ENCODE measurements around the gene IQUB. TPM values are rescaled to one million over a fixed set of nuclear protein-coding genes. Genes with fewer than 3 reads are reported as not detected.
A peak's percentile ranks its signal among the peaks of the same experiment; 100 is the strongest.
"Not testable (repeated sequence)": the region's sequence is repeated elsewhere in the genome, so short reads cannot be mapped to it uniquely, and the experiment has no call there.

Gene IQUB
- total RNA-seq, 2 donors from 2014 or later: 0.24 to 0.38 TPM

GRCh38 chr7:123502201-123502600, 32.2 kb downstream of the IQUB start:
- intact Hi-C loops (cut with DNase I): no loop called here
- ATAC-seq: no peak
- DNase-seq: no peak

GRCh38 chr7:123500878-123501489, 33.4 kb downstream of the IQUB start:
- ATAC-seq (no peak), DNase-seq (no peak)
- intact Hi-C loops (cut with DNase I): no loop called here

GRCh38 chr7:123499211-123499970, 35.0 kb downstream of the IQUB start:
- intact Hi-C loops (cut with DNase I): loop anchor here in 1 of 2 donors (5.0 to 10.0 kb wide), 2 partner anchors 185 to 373 kb away; no protein-coding TSS in a partner anchor
- no peak for DNase-seq
- peak in 1 of 2 donors; percentile 54 for ATAC-seq

- ATAC-seq: no peak
- intact Hi-C loops (cut with DNase I): loop anchor here in 1 of 2 donors (5.0 to 10.0 kb wide), 2 partner anchors 186 to 374 kb away; no protein-coding TSS in a partner anchor
- DNase-seq: no peak
These were observed 35.8 kb downstream of the IQUB start for GRCh38 chr7:123498601-123499000.

- intact Hi-C loops (cut with DNase I): loop anchor here in 1 of 2 donors (5.0 to 10.0 kb wide), 2 partner anchors 187 to 374 kb away; no protein-coding TSS in a partner anchor
- DNase-seq (no peak), ATAC-seq (no peak)
These were observed 36.4 kb downstream of the IQUB start for GRCh38 chr7:123498031-123498430.

- intact Hi-C loops (cut with DNase I): loop anchor here in 1 of 2 donors (10.0 kb wide), 1 partner anchor 191 kb away; no protein-coding TSS in a partner anchor
- DNase-seq: no peak
- peak; percentile 29 to 41 for ATAC-seq
These were observed 40.1 kb downstream of the IQUB start for GRCh38 chr7:123494193-123494796.

- no peak for DNase-seq
- no peak for ATAC-seq
- intact Hi-C loops (cut with DNase I): loop anchor here in 1 of 2 donors (10.0 kb wide), 1 partner anchor 192 kb away; no protein-coding TSS in a partner anchor
These were observed 41.9 kb downstream of the IQUB start for GRCh38 chr7:123492485-123492884.

- ATAC-seq: no peak
- intact Hi-C loops (cut with DNase I): no loop called here
These were observed 48.7 kb downstream of the IQUB start for GRCh38 chr7:123485721-123486120.

GRCh38 chr7:123485187-123485586, 49.2 kb downstream of the IQUB start:
- ATAC-seq (no peak), DNase-seq (no peak)
- intact Hi-C loops (cut with DNase I): no loop called here

More at GRCh38 chr7:123485721-123486120, 48.7 kb downstream of the IQUB start:
- DNase-seq: no peak

- intact Hi-C loops (cut with DNase I): no loop called here
- DNase-seq: no peak
- no peak for ATAC-seq
These were observed 50.2 kb downstream of the IQUB start for GRCh38 chr7:123484199-123484598.

GRCh38 chr7:123480107-123480506, 54.3 kb downstream of the IQUB start:
- ATAC-seq: no peak
- intact Hi-C loops (cut with DNase I): no loop called here
- no peak for DNase-seq

- ATAC-seq; DNase-seq; intact Hi-C loops (cut with DNase I): not testable (repeated sequence)
These were observed 56.3 kb downstream of the IQUB start for GRCh38 chr7:123478056-123478455.

GRCh38 chr7:123472750-123473445, 61.5 kb downstream of the IQUB start:
- intact Hi-C loops (cut with DNase I): no loop called here
- DNase-seq: no peak
- ATAC-seq: no peak

GRCh38 chr7:123472327-123472726, 62.1 kb downstream of the IQUB start:
- intact Hi-C loops (cut with DNase I): no loop called here
- ATAC-seq: no peak
- DNase-seq: no peak

GRCh38 chr7:123468303-123468702, 66.1 kb downstream of the IQUB start:
- intact Hi-C loops (cut with DNase I): no loop called here
- DNase-seq: no peak
- ATAC-seq: peak in 1 of 2 donors; percentile 41

- no peak for DNase-seq
- intact Hi-C loops (cut with DNase I): no loop called here
- ATAC-seq: no peak
These were observed 70.5 kb downstream of the IQUB start for GRCh38 chr7:123463890-123464289.

GRCh38 chr7:123460616-123461015, 73.8 kb downstream of the IQUB start:
- no peak for DNase-seq
- intact Hi-C loops (cut with DNase I): no loop called here
- peak; percentile 19 to 91 for ATAC-seq

GRCh38 chr7:123455965-123456470, 78.4 kb downstream of the IQUB start:
- no peak for ATAC-seq
- intact Hi-C loops (cut with DNase I): no loop called here
- DNase-seq: no peak

GRCh38 chr7:123440101-123440548, 94.3 kb downstream of the IQUB start:
- ATAC-seq (no peak), DNase-seq (no peak)
- intact Hi-C loops (cut with DNase I): no loop called here
